NCI-H146 (cell line): ENCODE results near the gene ZBTB11.
"Not testable (repeated sequence)": the region's sequence is repeated elsewhere in the genome, so short reads cannot be mapped to it uniquely, and the experiment has no call there.

Experiments used
- DNase-seq: peaks from one replicate; lab custom pipeline; 2025; lab: John Stamatoyannopoulos, UW

The ZBTB11 gene

DNA sequence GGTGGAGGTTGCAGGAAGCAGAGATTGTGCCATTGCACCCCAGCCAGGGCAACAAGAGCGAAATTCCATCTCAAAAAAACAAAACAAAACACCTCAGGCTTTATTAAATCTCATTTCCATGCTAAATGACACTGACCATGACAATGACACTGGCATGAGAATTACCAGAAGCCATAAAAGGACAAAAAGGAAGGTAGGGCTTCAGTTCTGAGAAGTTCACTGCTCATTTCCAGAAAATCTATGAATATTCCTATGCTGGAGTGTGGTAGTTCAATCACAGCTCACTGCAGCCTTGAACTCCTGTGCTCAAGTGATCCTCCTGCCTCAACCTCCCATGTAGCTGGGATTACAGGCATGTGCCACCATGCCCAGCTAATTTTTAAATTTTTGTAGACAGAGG is 58.2 kb downstream of the ZBTB11 start:
- DNase-seq = no peak

DNA sequence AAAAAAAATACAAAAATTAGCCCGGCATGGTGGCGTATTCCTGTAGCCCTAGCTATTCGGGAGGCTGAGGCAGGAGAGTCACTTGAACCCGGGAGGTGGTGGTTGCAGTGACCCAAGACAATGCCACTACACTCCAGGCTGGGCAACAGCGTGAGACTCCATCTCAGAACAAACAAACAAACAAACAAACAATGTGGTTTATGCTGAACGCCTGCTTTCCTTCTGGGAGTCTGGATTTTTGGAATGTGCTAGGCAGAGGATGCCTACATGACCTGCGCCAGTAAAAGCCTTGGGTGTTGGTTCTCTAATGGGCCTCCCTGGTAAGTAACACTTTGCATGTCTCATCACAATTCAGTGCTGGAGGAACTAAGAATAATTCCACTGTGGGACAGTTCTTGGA is 59.5 kb downstream of the ZBTB11 start:
- DNase-seq = no peak

- no peak for DNase-seq
Measured at GRCh38 chr3:101615525-101615924, 61.4 kb downstream of the ZBTB11 start.

- DNase-seq = not testable (repeated sequence)
Measured at GRCh38 chr3:101613014-101613413, 63.9 kb downstream of the ZBTB11 start.

DNA sequence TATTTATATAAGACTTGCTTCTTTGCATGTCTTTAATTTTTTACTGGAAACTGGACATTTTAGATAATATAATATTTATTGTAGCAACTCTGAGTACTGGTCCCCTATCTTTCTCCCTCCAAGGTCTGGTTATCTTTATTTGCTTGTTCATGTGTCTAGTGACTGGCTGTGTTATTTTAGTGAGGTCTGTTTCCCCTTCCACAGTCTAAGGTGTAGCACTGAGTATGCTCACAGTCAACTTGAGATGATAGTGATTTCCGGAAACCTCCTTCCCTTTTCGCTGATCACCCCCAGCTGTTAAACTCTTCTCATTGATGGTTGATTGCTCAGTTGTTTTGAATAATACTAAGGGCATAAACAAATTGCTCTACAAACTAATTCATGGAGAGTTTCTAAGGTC is 65.9 kb downstream of the ZBTB11 start:
- no peak for DNase-seq

GRCh38 chr3:101605398-101605797 is 71.5 kb downstream of the ZBTB11 start:
- not testable (repeated sequence) for DNase-seq

- DNase-seq = no peak
Measured at GRCh38 chr3:101603184-101603583, 73.7 kb downstream of the ZBTB11 start.

DNA sequence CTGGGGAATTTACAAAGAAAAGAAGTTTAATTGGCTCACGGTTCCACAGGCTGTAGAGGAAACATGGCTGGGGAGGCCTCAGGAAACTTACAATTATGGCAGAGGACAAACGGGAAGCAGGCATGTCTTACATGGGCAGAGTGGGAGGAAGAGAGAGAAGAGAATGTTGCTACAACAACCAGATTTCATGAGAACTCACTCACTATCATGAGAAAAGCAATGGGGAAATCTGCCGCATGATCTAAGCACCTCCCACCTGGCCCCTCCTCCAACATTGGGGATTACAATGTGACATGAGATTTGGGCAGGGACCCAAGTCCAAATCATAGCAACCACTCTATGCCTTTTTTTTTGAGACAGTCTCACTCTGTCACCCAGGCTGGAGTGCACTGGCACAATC is 74.2 kb downstream of the ZBTB11 start:
- DNase-seq = no peak
